HCT116 (cell line): ENCODE results near the gene LSM12. TPM values are rescaled to one million over a fixed set of nuclear protein-coding genes. Genes with fewer than 3 reads are reported as not detected.

ENCODE experiments used
- ATAC-seq: fragments of 200-7000 bp; cut with Tn5 transposase; 2 replicates; pipeline ENCODE4 v1.9.1; 2020; ENCODE audit warnings: mild to moderate bottlenecking, moderate library complexity
- BruUV-seq: library from RNA; stranded (reverse); fragments of 400-500 nt; replicated peaks from 2 replicates; lab custom pipeline; 2021; lab: Mats Ljungman, UMichigan
- CTCF ChIA-PET: fragments of 300-600 bp; sonication (Branson Sonifier 250); formaldehyde crosslinking; loops from one replicate; lab custom pipeline; 2021; ENCODE audit warnings: antibody characterized with exemption; lab: Charles Lee
- POLR2A ChIA-PET: fragments of 300-600, 350-600 bp; sonication (Branson Sonifier 250); formaldehyde crosslinking; loops from one replicate; lab custom pipeline; 2021; ENCODE audit warnings: antibody characterized with exemption; lab: Charles Lee
- RAD21 ChIA-PET, 2 experiments: fragments of 300-600 bp; sonication (Branson Sonifier 250); formaldehyde crosslinking; loops; one replicate each; lab custom pipeline; 2023; ENCODE audit warnings: low total read pairs in 2 of 2; ENCODE audit not compliant: uncharacterized antibody in 2 of 2, unreplicated experiment in 2 of 2, low non-redundant PET in 1 of 2; lab: Charles Lee
- DNase-seq: peaks from one replicate; pipeline ENCODE4 v3.0.0-alpha.2; 2010; ENCODE audit warnings: low read depth, low spot score
- H2AFZ ChIP-seq: fragments of 200-600 bp; shearing (Covaris generic), sonication (generic); 2 replicates; pipeline ENCODE4 v1.6.1; 2017; ENCODE audit warnings: low read depth, mixed run types, mixed read lengths, antibody characterized with exemption, low read length; ENCODE audit not compliant: poor library complexity, severe bottlenecking
- H3K27ac ChIP-seq: 2 replicates; pipeline ENCODE4 v1.5.1; 2012; ENCODE audit warnings: low read depth, low read length
- H3K27me3 ChIP-seq: fragments of 200-600 bp; sonication (generic); 2 replicates; pipeline ENCODE4 v1.6.1; 2016; ENCODE audit warnings: mixed run types, low read length, mixed read lengths; ENCODE audit not compliant: insufficient read depth
- H3K36me3 ChIP-seq, 2 experiments: fragments of 200-500 bp in 1 of 2; fragments of 200-600 bp in 1 of 2; sonication (Bioruptor generic) in 1 of 2; sonication (generic) in 1 of 2; 2 replicates each; pipeline versions ENCODE4 v1.5.1 to v1.6.1; 2014 to 2016; ENCODE audit warnings: low read length in 2 of 2, inconsistent platforms in 1 of 2, mixed read lengths in 1 of 2, mixed run types in 1 of 2; ENCODE audit not compliant: insufficient read depth in 2 of 2, control insufficient read depth in 1 of 2
- H3K4me1 ChIP-seq, 2 experiments: fragments of 200-600 bp in 1 of 2; sonication (generic) in 1 of 2; 2 replicates each; pipeline versions ENCODE4 v1.5.1 to v1.6.1; 2012 to 2017; ENCODE audit warnings: low read length in 2 of 2, inconsistent platforms in 1 of 2, mild to moderate bottlenecking in 1 of 2, mixed read lengths in 1 of 2, mixed run types in 1 of 2, moderate library complexity in 1 of 2; ENCODE audit not compliant: insufficient read depth in 2 of 2, control insufficient read depth in 1 of 2
- H3K4me2 ChIP-seq: fragments of 200-600 bp; sonication (generic); 2 replicates; pipeline ENCODE4 v1.6.1; 2017; ENCODE audit warnings: mixed run types, low read length, mixed read lengths
- H3K4me3 ChIP-seq, 2 experiments: fragments of 200-600 bp in 1 of 2; sonication (generic) in 1 of 2; replicated peaks in 1 of 2; 2 replicates each; pipeline ENCODE4 v1.5.1; 2011 to 2016; ENCODE audit warnings: low read length in 2 of 2, control low read depth in 1 of 2, low read depth in 1 of 2, mild to moderate bottlenecking in 1 of 2, mixed read lengths in 1 of 2, mixed run types in 1 of 2
- H3K79me2 ChIP-seq: fragments of 200-600 bp; sonication (generic); 2 replicates; pipeline ENCODE4 v1.6.1; 2017; ENCODE audit warnings: mild to moderate bottlenecking, mixed run types, low read length, moderate library complexity, mixed read lengths; ENCODE audit not compliant: insufficient read depth
- H3K9ac ChIP-seq: fragments of 200-600 bp; sonication (generic); 2 replicates; pipeline ENCODE4 v1.6.1; 2016; ENCODE audit warnings: low read length, mixed read lengths
- H3K9me2 ChIP-seq: fragments of 200-600 bp; sonication (generic), shearing (Covaris generic); 2 replicates; pipeline ENCODE4 v1.6.1; 2017; ENCODE audit warnings: mixed run types, mild to moderate bottlenecking, moderate library complexity; ENCODE audit not compliant: insufficient read depth
- H3K9me3 ChIP-seq, 2 experiments: fragments of 200-500 bp in 1 of 2; fragments of 200-600 bp in 1 of 2; sonication (Bioruptor generic) in 1 of 2; sonication (generic) in 1 of 2; 2 replicates each; pipeline ENCODE4 v1.6.1; 2014 to 2017; ENCODE audit warnings: low read length in 2 of 2, mixed read lengths in 2 of 2, inconsistent platforms in 1 of 2, low read depth in 1 of 2, mild to moderate bottlenecking in 1 of 2, mixed run types in 1 of 2, moderate library complexity in 1 of 2; ENCODE audit not compliant: control insufficient read depth in 1 of 2, insufficient read depth in 1 of 2
- H4K20me1 ChIP-seq: fragments of 200-600 bp; sonication (generic), shearing (Covaris generic); 2 replicates; pipeline ENCODE4 v1.6.1; 2017; ENCODE audit warnings: mixed run types, mild to moderate bottlenecking, moderate library complexity; ENCODE audit not compliant: insufficient read depth
- MAX ChIP-seq: IDR thresholded peaks from 2 replicates; pipeline ENCODE4 v1.6.1; 2012
- POLR2AphosphoS5 ChIP-seq: IDR thresholded peaks from 2 replicates; pipeline ENCODE4 v1.6.1; 2011; ENCODE audit warnings: mild to moderate bottlenecking, low read depth, low read length, moderate library complexity
- RAD21 ChIP-seq: IDR thresholded peaks from 2 replicates; pipeline ENCODE4 v1.6.1; 2012; ENCODE audit warnings: low read depth, mild to moderate bottlenecking
- SIN3A ChIP-seq: IDR thresholded peaks from 2 replicates; pipeline ENCODE4 v1.6.1; 2012; ENCODE audit warnings: low read depth
- SP1 ChIP-seq: IDR thresholded peaks from 2 replicates; pipeline ENCODE4 v1.6.1; 2012; ENCODE audit warnings: low read depth
- ZFX ChIP-seq: fragments of 450-650 bp; IDR thresholded peaks from 2 replicates; pipeline ENCODE4 v1.6.1; 2017
- intact Hi-C: fragments of 100-400 bp; cut with micrococcal nuclease; formaldehyde crosslinking; loops from 2 replicates; pipeline ENCODE4 v1.10.0; 2022
- total RNA-seq: library from RNA; stranded (reverse); gene quantifications from one replicate; pipeline ENCODE4 v1.2.1, GENCODE V29; 2021; ENCODE audit not compliant: unreplicated experiment
- TF ChIP-seq, protein P1 (sequence below): IDR thresholded peaks from 2 replicates; pipeline ENCODE4 v1.6.1; 2012

The LSM12 gene
- total RNA-seq, 1 experiment from 2014 or later, result 99.6 TPM

GRCh38 chr17:44007346-44008204 lies 58.9 kb downstream of the LSM12 start:
- H3K36me3 ChIP-seq, result peaks cover 10 to 21% of the 10 kb centered on the region in 2 experiments; a peak in 3 of 4 replicates
- H3K79me2 ChIP-seq, result peaks cover 41% of the 10 kb centered on the region; the same call in 1 of the 2 replicates
- H3K4me3 ChIP-seq, result peak overlapping the region; percentile 4 to 92
- H4K20me1 ChIP-seq, result no peaks in the 10 kb centered on the region
- no peak for TF ChIP-seq RAD21
- no peak for TF ChIP-seq MAX
- TF ChIP-seq SP1, result no peak
- TF ChIP-seq, protein P1, sequence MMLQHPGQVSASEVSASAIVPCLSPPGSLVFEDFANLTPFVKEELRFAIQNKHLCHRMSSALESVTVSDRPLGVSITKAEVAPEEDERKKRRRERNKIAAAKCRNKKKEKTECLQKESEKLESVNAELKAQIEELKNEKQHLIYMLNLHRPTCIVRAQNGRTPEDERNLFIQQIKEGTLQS, result no peak
- TF ChIP-seq POLR2AphosphoS5, result no peak
- TF ChIP-seq ZFX, result no peak
- TF ChIP-seq SIN3A, result no peak
- ChIA-PET RAD21 (no interaction called here), CTCF (interaction anchor here (1.7 kb wide), 1 partner anchor 67 kb away, joined by 6 read pairs; no protein-coding TSS in a partner anchor), POLR2A (no interaction called here)
- peak overlapping the region; percentile 99 for H3K4me2 ChIP-seq
- no peaks in the 10 kb centered on the region for H3K9me2 ChIP-seq
- DNase-seq (no peak), ATAC-seq (no peak)
- H3K9me3 ChIP-seq, result no peaks in the 10 kb centered on the region
- H2AFZ ChIP-seq, result no peak overlapping the region
- intact Hi-C loops, result no loop called here
- BruUV-seq, result no TSS peak
- no peaks in the 10 kb centered on the region for H3K27me3 ChIP-seq
- H3K9ac ChIP-seq, result peak overlapping the region; percentile 14; the same call in 1 of the 2 replicates
- peak overlapping the region; percentile 81 for H3K27ac ChIP-seq
- H3K4me1 ChIP-seq, result peaks cover 36 to 74% of the 10 kb centered on the region in 2 experiments
